Vagina (tissue), 2 donors: ENCODE measurements around the gene PSG2.
"Not testable (repeated sequence)": the region's sequence is repeated elsewhere in the genome, so short reads cannot be mapped to it uniquely, and the experiment has no call there.

Experiments
- CTCF ChIP-seq, 3 experiments: fragments of 450-650 bp in 2 of 3; fragments of 200-600 bp in 1 of 3; sonication (generic) in 1 of 3; IDR thresholded peaks; one replicate each; pipeline ENCODE4 v1.5.1; 2017 to 2019; ENCODE audit warnings: antibody characterized with exemption in 3 of 3, mild to moderate bottlenecking in 2 of 3, moderate library complexity in 2 of 3
- POLR2A ChIP-seq, 2 donors: fragments of 450-650 bp; IDR thresholded peaks; one replicate each; pipeline ENCODE4 v1.6.1; 2017; ENCODE audit warnings: antibody characterized with exemption in 2 of 2, mild to moderate bottlenecking in 2 of 2, moderate library complexity in 2 of 2
- POLR2AphosphoS5 ChIP-seq, 2 donors: sonication (generic); formaldehyde crosslinking; IDR thresholded peaks; one replicate each; pipeline ENCODE4 v1.9.0; 2017; ENCODE audit warnings: antibody characterized with exemption in 2 of 2, mild to moderate bottlenecking in 2 of 2, low read depth in 1 of 2; ENCODE audit not compliant: insufficient read depth in 1 of 2

DNA sequence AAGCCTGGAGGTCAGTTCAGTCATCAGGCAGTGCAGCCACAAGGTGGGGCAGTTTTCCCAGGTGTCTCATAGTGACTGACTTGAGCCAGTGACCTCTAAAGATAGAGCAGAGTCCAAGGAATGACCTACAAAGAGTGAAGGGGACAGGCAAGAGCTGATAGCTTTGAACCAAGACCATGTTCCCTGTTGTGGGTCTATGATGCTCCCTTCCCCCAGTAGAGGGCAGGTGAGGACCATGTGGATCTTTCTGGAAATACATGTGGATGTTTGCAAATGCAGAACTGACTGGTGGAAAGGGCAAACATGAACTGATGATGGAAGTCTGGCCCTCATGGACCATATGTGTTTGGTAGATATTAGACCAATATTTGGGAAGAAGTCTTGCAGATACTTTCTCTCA is 62.9 kb downstream of the PSG2 start:
- TF ChIP-seq CTCF (IDR thresholded peaks at IDR 0.05); POLR2A (IDR thresholded peaks at IDR 0.05); POLR2AphosphoS5 (IDR thresholded peaks at IDR 0.05; ENCODE audit: insufficient read depth in 1 of 2, low read depth in 1 of 2): not testable (repeated sequence)
